ENCODE results near the gene FKBP3.

DNA sequence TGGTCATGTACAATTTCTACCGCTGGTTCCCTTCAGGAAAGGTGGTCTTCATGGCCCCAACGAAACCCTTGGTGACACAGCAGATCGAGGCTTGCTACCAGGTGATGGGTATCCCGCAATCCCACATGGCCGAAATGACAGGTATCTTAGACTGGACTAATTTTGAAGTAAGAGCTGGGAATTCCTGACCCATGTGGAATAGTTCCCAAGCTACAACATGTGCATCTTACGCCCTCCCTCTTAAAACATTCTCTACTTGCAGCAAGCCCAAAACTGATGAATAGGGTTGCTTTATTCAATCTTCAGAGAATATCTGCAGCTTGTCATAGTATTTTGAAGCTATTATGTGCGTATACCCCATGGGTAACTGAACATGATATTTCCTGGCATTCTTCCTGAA lies 2.1 kb upstream of the FKBP3 start:
- TF ChIP-seq, protein P1, sequence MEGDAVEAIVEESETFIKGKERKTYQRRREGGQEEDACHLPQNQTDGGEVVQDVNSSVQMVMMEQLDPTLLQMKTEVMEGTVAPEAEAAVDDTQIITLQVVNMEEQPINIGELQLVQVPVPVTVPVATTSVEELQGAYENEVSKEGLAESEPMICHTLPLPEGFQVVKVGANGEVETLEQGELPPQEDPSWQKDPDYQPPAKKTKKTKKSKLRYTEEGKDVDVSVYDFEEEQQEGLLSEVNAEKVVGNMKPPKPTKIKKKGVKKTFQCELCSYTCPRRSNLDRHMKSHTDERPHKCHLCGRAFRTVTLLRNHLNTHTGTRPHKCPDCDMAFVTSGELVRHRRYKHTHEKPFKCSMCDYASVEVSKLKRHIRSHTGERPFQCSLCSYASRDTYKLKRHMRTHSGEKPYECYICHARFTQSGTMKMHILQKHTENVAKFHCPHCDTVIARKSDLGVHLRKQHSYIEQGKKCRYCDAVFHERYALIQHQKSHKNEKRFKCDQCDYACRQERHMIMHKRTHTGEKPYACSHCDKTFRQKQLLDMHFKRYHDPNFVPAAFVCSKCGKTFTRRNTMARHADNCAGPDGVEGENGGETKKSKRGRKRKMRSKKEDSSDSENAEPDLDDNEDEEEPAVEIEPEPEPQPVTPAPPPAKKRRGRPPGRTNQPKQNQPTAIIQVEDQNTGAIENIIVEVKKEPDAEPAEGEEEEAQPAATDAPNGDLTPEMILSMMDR (IDR thresholded peaks at IDR 0.05): no peak
- TF ChIP-seq POLR2A (IDR thresholded peaks at IDR 0.05): no peak
